HG02870 (cell line): Measurements from ENCODE around the gene CHAC1.
"Not testable (repeated sequence)": the region's sequence is repeated elsewhere in the genome, so short reads cannot be mapped to it uniquely, and the experiment has no call there.

ENCODE experiments used
- ATAC-seq: cut with Tn5 transposase; IDR thresholded peaks from one replicate; pipeline ENCODE4 v1.9.1; 2021; ENCODE audit warnings: mild to moderate bottlenecking, moderate library complexity; ENCODE audit not compliant: unreplicated experiment

CHAC1 gene

DNA sequence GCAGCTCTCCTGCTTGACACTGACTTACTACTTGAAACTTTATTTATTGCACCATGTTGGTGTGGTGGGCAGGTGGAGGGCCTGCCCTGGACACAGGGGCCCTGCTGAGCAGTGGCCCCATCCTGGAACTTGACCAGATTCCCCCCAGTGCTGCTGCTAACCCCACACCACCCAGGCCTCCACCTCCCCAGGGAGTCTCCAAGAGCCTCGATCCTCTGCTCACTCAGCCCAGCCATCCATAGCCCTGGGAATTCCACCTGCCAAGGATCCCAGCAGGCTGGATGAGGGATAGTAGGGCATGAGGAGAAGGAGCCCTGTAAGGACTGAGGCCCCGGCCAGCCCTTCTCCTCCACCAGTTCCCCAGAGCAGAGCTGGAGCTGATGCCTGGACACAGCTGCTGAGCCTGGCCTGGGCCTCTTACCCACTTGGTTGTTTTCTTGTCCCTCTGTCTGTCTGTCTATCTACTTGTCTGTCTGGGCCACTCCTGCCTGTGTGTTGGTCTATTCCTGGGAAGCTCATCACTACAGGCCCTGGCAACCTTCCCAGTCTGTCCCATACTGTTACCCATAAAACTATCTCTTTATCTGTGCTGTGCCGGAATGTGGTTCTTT lies 2.8 kb downstream of the CHAC1 start:
- no peak for ATAC-seq

DNA sequence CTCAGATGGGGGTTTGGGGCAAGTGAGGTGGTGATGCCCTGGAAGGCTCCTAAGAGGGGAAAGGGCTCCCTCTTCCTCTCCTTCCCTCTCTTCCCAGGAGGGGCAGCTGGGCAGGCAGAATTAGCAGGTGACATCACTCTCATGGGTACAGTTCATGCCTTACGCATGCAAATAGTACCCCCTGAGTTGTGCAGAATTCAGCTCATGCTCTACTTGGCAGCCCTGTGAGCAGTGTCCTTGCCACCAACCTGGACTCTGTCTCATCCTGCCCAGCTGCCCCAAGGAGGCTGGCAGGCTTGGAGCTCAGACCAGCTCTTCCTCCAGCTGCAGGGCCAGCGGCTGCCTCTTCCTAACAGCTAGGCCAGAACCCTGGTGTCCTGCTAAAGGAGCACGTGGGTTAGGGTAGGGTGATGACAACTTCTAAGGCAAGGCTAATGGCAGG lies 3.3 kb downstream of the CHAC1 start:
- ATAC-seq, result no peak

DNA sequence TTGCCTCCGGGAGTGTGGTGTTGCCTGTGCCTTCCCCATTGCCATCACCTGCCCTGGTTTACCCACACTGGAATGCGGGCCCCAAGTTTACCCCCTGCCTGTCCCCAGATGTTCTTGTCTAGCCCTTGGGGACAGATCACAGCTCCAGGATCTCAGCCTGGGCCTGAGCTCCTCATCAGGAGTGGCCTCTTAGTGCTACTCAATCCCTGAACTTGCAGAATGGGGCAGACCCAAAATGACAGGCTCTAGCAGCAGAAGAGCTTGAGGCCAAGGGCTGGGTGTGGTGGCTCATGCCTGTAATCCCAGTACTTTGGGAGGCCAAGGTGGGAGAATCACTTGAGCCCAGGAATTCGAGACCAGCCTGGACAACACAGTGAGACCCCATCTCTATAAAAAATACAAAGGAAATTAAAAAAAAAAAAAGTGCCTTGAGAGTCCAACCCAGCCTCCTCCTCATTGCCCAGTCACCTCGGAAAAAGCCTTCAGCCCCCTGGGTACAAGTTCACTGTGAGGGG lies 3.8 kb downstream of the CHAC1 start:
- no peak for ATAC-seq

DNA sequence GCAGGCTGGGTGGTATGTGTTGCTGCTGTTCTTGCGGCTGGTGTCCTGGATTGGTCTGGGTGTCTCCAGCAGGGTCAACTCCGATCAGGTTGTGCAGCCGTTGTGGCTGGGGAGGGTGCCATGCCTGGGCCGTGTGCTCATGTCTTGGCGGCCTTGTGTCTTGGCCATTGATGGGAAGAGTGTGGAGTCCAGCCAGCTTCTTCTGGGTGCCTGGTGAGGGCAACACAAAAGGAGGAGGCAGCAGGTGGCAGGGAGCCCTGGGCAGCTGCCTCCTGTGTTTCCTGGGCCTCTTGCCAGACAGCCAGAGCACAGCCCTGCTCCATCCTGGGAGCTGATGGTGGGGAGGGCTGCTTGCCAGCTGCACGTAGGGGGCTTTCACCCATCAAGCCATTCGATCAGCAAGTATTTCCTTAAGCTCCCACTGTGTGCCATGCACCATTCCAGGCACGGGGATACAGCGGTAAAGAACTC lies 4.3 kb downstream of the CHAC1 start:
- no peak for ATAC-seq

DNA sequence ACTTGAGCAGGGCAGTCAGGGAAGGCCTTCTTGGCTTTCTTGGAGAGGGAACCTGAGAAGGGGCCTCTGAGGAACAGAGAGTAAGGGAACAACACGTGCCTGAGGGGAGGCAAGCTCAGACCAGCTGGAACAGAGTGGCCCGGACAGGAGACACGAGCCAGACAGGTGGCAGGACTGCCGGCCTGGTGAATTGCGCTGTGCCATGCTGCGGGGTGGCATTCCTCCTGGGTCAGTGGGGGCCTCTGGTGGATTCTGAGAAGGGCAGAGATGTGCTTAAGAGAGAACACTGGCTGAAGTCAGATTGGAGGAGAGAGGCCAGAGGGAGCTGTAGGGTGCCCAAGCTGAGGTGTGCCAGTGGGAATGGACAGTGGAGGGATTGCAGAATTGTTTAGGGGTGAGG lies 4.9 kb downstream of the CHAC1 start:
- no peak for ATAC-seq

DNA sequence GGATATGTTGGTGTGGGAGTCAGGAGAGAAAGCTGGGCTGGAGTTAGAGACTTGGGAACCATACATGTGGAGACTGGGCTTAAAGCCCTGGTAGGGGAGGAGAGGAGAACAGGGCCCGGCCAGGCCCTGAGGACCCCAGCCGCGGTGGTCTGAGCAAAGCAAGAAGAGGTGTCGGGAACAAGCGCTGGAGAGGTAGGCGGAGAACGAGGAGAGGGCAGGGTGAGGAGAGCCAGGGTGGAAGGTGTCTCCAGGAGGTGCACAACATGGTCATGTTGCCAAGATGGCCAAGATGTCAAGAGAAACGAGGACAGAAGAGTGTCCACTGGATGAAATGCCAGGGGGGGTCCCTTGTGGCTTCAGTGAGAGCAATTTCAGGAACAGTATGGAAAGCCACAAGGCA lies 5.5 kb downstream of the CHAC1 start:
- ATAC-seq, result no peak

DNA sequence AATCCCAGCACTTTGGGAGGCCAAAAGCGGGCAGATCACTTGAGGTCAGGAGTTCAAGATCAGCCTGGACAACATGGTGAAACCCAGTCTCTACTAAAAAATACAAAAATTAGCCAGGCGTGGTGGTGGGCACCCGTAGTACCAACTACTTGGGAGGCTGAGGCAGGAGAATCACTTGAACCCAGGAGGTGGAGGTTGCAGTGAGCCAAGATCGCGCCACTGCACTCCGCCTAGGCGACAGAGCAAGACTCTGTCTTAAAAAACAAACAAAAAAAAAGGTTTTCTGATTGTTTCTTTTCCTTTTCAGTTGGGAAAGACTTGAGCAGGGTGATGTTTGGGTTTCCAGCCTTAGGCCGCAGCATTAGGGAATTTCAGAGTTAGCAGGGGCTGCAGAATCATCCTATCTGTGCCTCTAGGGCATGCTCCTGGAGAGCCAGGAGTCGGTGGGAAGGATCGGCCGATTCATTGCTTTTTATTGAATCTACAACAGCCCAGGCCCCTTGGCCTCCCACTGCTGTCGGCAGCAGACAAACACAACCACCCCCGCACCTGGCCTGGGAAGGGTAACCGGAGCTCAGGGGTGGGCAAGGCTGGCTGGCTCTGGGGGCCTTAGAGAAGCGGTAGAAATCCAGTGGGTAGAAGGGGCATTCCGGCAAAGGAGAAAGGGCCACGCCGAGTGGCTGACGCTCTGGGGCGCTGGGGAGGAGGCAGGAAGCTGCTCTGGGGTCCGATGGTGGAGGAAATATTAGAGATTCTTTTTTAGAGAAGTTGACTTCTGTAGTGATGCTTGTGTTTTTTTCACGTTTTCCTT lies 6.3 kb downstream of the CHAC1 start:
- no peak for ATAC-seq

DNA sequence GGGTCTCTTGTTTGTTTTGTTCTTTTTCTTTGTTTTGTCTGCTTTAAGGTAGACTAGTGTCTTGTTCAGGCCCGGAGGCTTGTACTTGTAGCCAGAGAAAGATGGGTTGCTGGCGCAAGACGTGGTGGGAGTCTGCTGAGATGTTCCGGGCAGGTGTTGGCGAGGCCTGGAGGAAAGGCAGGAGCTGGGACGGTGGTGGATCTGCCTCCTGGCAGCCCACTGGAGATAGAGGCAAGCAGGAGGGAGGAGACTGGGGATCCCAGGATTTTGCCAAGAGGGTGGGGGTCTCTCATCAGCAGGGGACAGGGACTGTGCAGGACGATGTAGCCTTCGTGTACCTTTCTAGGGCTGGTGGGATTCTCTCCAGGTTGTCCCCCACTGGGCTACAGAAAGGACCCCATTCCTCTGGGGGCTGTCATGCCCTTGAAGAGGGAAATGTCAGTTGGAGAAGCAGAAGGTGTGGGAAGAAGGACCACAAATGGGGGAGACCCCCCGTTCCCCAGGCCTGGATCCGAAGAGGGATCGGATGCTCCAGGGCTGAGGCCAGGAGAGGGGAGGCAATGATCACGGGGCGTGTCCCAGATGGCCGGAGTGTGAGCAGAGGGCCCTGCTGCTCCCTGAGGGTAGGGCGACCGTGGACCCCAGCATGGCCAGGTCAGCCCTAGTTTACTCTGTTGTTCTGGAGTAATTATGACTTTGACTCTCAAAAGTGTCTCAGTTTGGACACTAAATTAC lies 7.0 kb downstream of the CHAC1 start:
- ATAC-seq, result no peak

DNA sequence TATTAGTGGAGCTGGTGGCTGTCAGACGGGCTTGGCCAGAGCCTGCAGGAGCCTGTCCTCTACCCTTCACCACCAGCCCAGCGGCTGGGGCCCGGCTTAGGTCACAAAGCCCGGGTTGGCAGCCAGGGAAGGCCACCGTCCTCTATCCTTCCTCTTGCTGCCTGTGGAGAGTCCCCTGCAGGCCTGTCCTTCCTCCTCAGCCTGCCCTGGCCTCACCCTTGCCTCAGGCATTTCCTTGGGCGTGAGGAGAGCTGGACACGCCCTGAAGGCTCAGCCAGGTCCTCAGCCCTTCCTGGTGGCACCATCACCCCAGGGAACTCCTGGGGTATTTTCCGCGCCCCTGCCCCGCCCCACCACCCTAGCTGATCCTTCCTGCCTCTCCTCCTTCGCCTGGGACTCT lies 7.7 kb downstream of the CHAC1 start:
- no peak for ATAC-seq

DNA sequence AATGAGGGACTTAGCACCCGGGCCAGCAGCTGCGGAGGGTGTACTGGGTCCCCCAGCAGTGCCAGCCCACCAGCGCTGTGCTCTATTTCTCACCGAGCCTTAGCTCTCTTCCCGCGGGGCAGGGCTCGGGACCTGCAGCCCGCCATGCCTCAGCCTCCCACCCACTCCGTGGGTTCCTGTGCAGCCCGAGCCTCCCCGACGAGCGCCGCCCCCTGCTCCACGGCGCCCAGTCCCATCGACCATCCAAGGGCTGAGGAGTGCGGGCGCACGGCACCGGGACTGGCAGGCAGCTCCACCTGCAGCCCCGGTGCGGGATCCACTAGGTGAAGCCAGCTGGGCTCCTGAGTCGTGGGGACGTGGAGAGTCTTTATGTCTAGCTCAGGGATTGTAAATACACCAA lies 8.5 kb downstream of the CHAC1 start:
- not testable (repeated sequence) for ATAC-seq

DNA sequence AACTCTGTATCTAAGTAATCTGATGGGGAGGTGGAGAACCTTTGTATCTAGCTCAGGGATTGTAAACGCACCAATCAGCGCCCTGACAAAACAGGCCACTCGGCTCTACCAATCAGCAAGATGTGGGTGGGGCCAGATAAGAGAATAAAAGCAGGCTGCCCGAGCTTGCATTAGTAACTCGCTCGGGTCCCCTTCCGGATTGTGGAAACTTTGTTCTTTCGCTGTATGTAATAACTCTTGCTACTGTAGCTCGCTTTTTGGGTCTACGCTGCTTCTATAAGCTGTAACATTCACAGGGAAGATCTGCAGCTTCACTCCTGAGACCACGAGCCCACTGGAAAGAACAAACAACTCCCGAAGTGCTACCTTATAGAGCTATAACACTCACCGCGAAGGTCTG lies 9.0 kb downstream of the CHAC1 start:
- ATAC-seq, result not testable (repeated sequence)

DNA sequence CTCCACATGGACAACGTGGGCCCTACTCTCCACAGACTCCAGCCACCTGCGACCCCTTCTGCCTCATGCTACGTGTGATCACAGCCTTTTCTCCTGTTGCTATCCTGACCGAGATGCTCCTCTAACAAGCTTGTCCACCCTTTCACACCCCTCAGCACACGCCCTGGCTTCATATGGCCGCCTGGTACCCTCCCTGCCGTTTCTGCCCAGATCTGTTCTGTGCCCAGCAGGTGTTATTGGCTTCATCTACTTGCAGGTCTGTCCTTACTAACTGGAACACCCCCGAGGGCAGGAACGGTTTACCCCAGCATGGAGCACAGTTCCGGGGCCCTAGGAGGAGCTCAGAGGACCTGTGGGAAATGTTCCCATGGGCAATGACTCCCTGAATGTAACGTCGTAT lies 9.9 kb downstream of the CHAC1 start:
- no peak for ATAC-seq

DNA sequence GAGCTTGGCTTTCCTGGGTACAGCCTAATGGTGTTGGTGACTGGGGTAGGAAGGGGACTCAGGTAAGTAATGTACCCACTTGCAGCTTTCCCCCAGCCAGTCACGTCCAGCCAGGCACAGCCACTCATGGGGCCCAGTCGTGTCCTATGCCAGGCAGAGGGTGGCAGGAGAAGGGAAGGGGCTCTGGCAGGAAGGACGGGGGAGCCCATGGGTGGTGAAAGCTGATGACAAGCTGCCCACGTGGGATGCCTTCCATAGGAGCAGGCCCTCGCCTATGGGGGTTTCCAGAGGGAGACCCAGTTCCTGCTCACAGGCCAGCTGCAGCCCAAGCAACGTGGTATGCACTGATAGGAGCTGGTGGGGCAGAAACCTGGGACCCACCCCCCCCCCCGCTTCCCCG lies 10.7 kb downstream of the CHAC1 start:
- ATAC-seq, result no peak

DNA sequence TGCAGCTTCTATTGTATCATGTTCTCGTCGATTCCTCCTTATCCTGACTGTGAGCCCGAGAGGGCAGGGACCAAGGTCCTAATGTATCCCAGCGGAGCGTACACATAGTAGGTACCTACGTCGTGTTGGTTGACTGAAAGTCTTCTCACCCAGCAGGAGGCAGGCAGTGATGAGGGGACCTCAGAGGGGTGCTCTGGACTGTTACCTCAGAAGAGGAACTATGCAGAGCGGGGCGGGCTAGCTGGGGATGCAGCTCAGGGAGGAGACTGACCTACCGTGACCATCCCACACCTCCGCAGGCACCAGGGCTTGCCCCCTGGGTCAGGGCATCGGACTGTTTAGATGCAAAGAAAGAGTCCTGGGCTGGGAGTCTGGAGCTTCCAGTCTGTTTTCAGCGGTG lies 11.4 kb downstream of the CHAC1 start:
- ATAC-seq, result no peak

DNA sequence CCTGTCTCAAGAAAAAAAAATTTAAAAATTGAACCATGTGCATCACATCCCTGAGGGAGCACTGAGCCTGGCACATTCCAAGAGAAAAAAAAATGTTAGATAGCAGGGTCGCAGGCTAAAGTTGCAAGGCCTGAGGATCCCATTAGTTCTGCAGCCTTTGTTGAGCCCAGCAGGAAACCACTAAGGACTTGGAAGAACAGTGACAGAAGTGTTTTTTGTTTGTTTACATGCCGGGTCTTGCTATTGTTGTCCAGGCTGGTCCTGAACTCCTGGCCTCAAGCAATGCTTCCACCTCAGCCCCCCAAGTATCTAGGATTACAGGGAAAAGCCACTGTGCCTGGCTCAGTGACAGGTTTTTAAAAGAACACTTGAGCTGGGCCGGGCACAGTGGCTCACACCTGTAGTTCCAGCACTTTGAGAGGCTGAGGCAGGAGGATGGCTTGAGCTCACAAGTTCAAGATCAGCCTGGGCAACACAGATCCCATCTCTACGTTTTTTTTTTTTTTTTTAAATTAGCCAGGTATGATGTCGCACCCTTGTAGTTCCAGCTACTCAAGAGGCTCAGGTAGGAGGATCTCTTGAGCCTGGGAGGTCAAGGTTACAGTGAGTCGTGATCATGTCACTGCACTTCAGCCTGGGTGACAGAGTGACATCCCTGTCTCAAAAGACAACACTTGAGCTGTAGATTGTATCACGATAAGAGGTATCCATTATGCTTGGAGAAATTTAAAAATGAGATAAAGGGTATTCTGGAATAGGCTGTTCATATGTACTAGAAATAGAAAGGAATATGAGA lies 15.2 kb downstream of the CHAC1 start:
- ATAC-seq, result no peak

DNA sequence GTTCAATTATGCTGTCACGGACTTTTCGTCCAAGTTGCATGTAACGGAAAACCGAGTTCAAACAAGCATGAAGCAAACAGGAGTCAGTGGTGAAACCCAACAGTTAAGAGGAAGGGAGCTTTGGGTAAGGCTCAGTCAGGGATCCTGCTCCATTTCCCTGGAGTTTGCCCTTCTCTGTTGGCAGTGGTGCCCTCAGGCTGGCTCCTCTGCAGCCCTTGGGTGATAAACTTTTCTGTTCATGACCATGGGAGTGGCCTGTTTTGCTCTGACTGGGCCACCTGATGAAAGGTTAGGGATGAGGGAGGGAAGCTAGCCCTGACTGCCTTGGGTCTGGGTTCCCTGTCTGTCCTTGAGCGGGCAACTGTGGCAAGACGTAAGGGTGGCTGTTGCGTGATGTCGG lies 16.1 kb downstream of the CHAC1 start:
- no peak for ATAC-seq

DNA sequence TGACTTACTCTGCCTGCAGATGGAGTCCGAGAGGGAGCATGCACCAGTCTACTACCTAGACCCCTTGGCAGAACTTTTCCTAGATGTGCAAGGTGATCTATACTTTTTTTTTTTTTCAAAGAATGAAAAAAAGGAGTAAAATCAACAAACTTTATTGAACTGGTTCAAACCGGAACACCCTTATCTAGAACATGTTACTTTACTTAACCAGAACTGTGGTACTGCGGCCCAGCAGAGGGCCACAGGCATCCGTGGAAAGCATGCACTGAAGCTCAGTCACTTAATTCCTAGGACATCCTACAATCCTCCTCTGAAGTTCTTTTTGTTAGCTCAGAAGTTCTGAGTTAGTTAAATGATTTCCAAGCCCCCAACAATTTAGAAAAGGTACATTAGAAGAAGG lies 21.6 kb downstream of the CHAC1 start:
- ATAC-seq, result no peak

DNA sequence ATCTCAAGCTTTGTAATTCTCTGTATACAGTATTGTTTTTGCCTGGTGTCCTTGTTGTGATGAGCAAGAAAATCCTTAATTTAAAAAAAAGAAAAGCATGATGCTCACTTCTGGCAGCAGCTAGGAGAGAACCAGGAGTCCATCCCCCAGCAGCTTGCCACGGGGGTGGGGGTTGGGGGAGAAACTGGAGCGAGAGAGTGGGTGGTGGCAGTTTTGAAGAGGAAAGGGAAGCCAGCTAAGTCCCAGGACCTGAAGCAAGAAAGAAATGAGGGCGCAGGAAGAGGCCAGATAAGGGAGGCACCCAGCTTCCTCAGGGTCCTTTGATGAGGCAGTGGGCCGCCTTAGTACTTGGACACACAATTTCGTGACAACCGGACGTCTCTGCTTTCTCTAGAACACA lies 23.5 kb downstream of the CHAC1 start:
- no peak for ATAC-seq

DNA sequence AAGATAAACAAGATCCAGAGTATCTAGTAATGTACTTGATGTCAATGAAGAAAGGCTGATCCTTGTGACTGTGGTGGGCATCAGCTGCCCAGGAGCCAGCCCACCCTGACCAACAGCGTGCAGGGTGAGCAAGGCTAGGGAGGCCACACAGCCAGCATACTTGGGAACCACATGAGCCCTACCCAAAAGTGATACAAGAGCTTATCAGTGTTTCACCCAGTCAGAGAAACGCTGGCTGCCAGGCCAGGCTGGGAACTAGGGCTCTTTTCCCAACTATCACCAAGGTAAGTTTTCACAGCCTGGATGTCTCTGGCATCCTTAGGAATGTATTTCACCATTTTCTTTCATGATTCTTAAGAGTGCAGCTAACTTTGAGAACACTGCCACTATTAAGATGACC lies 24.9 kb downstream of the CHAC1 start:
- ATAC-seq, result no peak

DNA sequence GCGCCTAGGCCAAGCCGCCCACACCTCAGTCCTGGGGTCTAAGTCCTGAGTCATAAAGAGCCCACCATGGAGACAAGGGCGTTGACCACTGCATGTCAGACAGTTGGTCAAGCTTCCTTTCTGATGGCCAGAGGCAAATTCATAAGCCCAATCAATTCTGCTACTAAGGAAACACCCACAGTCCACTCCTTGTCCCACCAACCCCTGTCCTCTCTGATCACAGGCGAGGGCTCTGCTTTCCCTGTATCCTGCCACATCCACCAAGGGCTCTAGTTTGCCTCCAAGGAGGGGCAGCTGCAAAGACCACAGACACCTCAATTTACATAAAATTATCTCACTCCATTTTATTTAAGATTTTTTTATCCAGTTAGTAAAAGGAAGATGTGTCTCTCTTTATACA lies 25.3 kb downstream of the CHAC1 start:
- no peak for ATAC-seq

DNA sequence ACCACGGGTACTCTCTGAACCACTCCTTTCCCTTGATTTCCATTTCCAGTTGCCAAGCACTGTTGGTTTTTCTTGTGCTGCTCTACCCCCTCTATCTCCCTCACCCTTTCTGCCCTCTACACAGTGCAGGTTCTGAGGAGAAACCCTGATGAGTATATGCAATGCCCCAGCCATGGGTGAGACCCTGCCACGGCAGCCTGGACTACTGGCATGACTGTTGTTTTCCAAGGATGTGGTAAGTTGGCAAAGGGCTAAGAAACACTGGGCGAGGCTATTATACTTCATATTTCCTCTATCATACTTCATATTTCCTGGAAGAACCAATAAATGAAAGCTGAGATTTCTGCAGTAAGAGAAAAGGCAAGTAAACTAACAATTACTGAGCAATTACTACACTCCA lies 27.9 kb downstream of the CHAC1 start:
- no peak for ATAC-seq
